Measurements from ENCODE around the gene MED17.

DNA sequence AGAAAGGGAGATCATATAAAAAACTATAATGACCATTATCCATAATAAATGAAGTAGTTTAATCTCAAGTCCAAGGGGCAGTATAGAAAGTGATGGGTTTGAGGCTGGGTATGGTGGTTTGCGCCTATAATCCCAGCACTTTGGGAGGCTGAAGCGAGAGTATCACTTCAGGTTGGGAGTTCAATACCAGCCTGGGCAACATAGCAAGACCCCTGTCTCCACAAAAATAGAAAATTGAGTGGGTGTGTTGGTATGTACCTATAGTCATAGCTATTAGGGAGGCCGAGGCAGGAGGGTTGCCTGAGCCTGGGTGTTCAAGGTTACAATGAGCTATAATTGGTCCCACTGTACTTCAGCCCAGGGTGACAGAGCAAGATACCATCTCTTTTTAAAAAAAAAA is 23.9 kb downstream of the MED17 start:
- TF ChIP-seq CTCF (IDR thresholded peaks at IDR 0.05 in 8 of 11, conservative IDR thresholded peaks at IDR 0.05 in 3 of 11): no peak
- TF ChIP-seq POLR2AphosphoS5 (IDR thresholded peaks at IDR 0.05): no peak
- no peak for TF ChIP-seq POLR2A (IDR thresholded peaks at IDR 0.05)
